Natural killer cell (primary cell): ENCODE data around the gene EMX1. TPM values are rescaled to one million over a fixed set of nuclear protein-coding genes. Genes with fewer than 3 reads are reported as not detected.

Experiments
- ATAC-seq, 3 donors: fragments of 150-1000 bp in 2 of 3; fragments of 200-7000 bp in 1 of 3; cut with Tn5 transposase; 1 replicate in 1 of 3; 2 replicates in 2 of 3; pipeline ENCODE4 v1.10.0; 2021; ENCODE audit warnings: mild to moderate bottlenecking in 2 of 3, moderate library complexity in 2 of 3
- DNase-seq, 2 donors: peaks; one replicate each; pipeline versions ENCODE4 v3.0.0 to v3.0.0-alpha.2; 2013 to 2021; ENCODE audit warnings: mixed read lengths in 1 of 2
- H3K27ac ChIP-seq: one replicate; pipeline ENCODE4 v1.5.1; 2013; ENCODE audit warnings: mild to moderate bottlenecking, low read length
- H3K27me3 ChIP-seq: one replicate; pipeline ENCODE4 v1.6.1; 2013; ENCODE audit warnings: low read length; ENCODE audit not compliant: control insufficient read depth, insufficient read depth
- H3K36me3 ChIP-seq: one replicate; pipeline ENCODE4 v1.6.1; 2013; ENCODE audit warnings: low read length; ENCODE audit not compliant: control insufficient read depth, insufficient read depth
- H3K4me1 ChIP-seq: one replicate; pipeline ENCODE4 v1.6.1; 2013; ENCODE audit warnings: low read length; ENCODE audit not compliant: control insufficient read depth, insufficient read depth
- H3K4me3 ChIP-seq: one replicate; pipeline ENCODE4 v1.5.1; 2013; ENCODE audit warnings: low read length
- H3K9me3 ChIP-seq: one replicate; pipeline ENCODE4 v1.6.1; 2013; ENCODE audit warnings: low read length; ENCODE audit not compliant: control insufficient read depth, insufficient read depth
- H3K27ac Mint-ChIP-seq, 2 donors: one replicate each; pipeline ENCODE4 v1.8.0; 2022; ENCODE audit warnings: mild to moderate bottlenecking in 2 of 2, mixed read lengths in 2 of 2, moderate library complexity in 1 of 2
- H3K27me3 Mint-ChIP-seq, 2 donors: one replicate each; pipeline ENCODE4 v1.8.0; 2022; ENCODE audit warnings: low read depth in 2 of 2, mixed read lengths in 2 of 2
- H3K36me3 Mint-ChIP-seq: one replicate; pipeline ENCODE4 v1.8.0; 2022; ENCODE audit warnings: mixed read lengths
- H3K4me1 Mint-ChIP-seq, 2 donors: one replicate each; pipeline ENCODE4 v1.8.0; 2022; ENCODE audit warnings: mixed read lengths in 2 of 2
- H3K4me3 Mint-ChIP-seq: one replicate; pipeline ENCODE4 v1.8.0; 2022; ENCODE audit warnings: mild to moderate bottlenecking, moderate library complexity, mixed read lengths
- H3K9me3 Mint-ChIP-seq, 2 donors: one replicate each; pipeline ENCODE4 v1.8.0; 2022; ENCODE audit warnings: mixed read lengths in 2 of 2
- WGBS: methylation state at CpG from one replicate; pipeline ENCODE4 v1.1.7; 2013; ENCODE audit warnings: missing lambda C conversion rate; ENCODE audit not compliant: insufficient coverage; 5-methylcytosine and 5-hydroxymethylcytosine counted together
- intact Hi-C: fragments of 100-400 bp; cut with micrococcal nuclease; formaldehyde crosslinking; loops from one replicate; pipeline ENCODE4 v1.14.2; 2022
- total RNA-seq, 4 donors: library from RNA; stranded (reverse); fragments of 120-200 nt in 1 of 4; gene quantifications; one replicate each; pipeline versions ENCODE4 v1.2.3 to v1.2.4, GENCODE V29; 2013 to 2022
- TF ChIP-seq, protein P1 (sequence below): fragments of 200-600 bp; IDR thresholded peaks from one replicate; pipeline ENCODE4 v1.8.0; 2022; ENCODE audit warnings: antibody characterized with exemption

The EMX1 gene
- total RNA-seq, 3 donors from 2014 or later (not counting 1 experiment from before 2014, with no cell fraction given): not detected

DNA sequence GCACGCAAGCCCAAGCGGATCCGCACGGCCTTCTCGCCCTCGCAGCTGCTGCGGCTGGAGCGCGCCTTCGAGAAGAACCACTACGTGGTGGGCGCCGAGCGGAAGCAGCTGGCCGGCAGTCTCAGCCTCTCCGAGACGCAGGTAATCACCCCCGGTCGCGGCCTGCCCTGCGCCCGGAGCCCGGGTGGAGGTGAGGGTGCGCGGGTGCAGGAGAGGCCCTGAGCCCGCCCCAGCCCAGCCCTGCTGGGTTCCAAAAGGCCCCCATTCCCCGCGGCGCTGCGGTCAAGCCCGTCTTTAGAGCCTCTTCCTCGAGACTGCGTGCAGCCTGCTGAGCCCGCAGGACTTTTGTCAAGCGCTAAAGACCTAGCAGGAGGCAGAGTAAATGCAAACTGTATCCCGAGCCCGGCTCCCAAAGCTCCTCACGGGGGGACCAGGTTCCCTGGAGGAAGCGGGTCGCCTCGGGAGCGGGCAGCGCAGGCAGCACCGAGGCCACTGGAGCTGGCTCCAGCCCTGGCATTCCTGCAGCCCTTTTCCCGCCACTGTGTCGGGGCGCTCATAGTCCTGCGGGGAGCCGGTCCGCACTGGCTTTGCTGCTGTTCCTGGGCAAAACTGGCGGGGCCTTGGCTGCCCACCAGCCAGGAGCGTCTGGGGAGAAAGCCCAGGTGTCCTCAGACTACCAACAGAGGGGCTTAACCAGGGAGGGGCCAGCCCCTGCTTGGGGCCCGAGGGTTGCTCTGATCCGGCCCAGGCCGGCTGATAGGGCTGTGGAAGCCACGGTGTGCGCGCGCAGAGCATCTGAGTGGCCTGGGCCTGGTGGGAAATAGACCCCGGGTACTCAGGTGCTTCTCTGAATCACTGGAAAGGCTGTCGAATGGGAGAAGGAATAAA, 7.3 kb downstream of the EMX1 start:
- Histone ChIP-seq H3K9me3 (no peaks in the 10 kb centered on the region), H3K4me3 (no peak overlapping the region), H3K27ac (no peak overlapping the region), H3K36me3 (no peaks in the 10 kb centered on the region), H3K4me1 (peaks cover 25% of the 10 kb centered on the region), H3K27me3 (peaks cover 66% of the 10 kb centered on the region)
- TF ChIP-seq, protein P1, sequence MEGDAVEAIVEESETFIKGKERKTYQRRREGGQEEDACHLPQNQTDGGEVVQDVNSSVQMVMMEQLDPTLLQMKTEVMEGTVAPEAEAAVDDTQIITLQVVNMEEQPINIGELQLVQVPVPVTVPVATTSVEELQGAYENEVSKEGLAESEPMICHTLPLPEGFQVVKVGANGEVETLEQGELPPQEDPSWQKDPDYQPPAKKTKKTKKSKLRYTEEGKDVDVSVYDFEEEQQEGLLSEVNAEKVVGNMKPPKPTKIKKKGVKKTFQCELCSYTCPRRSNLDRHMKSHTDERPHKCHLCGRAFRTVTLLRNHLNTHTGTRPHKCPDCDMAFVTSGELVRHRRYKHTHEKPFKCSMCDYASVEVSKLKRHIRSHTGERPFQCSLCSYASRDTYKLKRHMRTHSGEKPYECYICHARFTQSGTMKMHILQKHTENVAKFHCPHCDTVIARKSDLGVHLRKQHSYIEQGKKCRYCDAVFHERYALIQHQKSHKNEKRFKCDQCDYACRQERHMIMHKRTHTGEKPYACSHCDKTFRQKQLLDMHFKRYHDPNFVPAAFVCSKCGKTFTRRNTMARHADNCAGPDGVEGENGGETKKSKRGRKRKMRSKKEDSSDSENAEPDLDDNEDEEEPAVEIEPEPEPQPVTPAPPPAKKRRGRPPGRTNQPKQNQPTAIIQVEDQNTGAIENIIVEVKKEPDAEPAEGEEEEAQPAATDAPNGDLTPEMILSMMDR: no peak
- peak in 1 of 3 donors; percentile 48 for ATAC-seq
- H3K27me3 Mint-ChIP-seq: peaks cover 34 to 46% of the 10 kb centered on the region in 2 donors
- no peak overlapping the region for H3K27ac Mint-ChIP-seq
- peak in 1 of 2 donors; percentile 22 for DNase-seq
- intact Hi-C loops: no loop called here
- H3K4me1 Mint-ChIP-seq: peaks cover 6 to 8% of the 10 kb centered on the region in 2 donors
- WGBS: 5% methylated on average over 61 of the region's 61 CpGs
- H3K4me3 Mint-ChIP-seq: no peak overlapping the region
- H3K9me3 Mint-ChIP-seq: no peaks in the 10 kb centered on the region
- no peaks in the 10 kb centered on the region for H3K36me3 Mint-ChIP-seq

GRCh38 chr2:72925328-72925943, 8.1 kb downstream of the EMX1 start:
- TF ChIP-seq, protein P1: no peak

GRCh38 chr2:72926368-72926767, 9.0 kb downstream of the EMX1 start:
- no peaks in the 10 kb centered on the region for H3K9me3 ChIP-seq
- no peak overlapping the region for H3K4me3 Mint-ChIP-seq
- H3K4me1 ChIP-seq: peaks cover 11% of the 10 kb centered on the region
- H3K27ac Mint-ChIP-seq: no peak overlapping the region
- no peak for ATAC-seq
- intact Hi-C loops: no loop called here
- H3K27me3 ChIP-seq: peaks cover 49% of the 10 kb centered on the region
- H3K9me3 Mint-ChIP-seq: no peaks in the 10 kb centered on the region
- H3K36me3 ChIP-seq: no peaks in the 10 kb centered on the region
- WGBS: 3% methylated on average over 3 of the region's 4 CpGs
- peaks cover 28 to 37% of the 10 kb centered on the region in 2 donors for H3K27me3 Mint-ChIP-seq
- no peak for DNase-seq
- TF ChIP-seq, protein P1: no peak
- H3K27ac ChIP-seq: no peak overlapping the region
- H3K36me3 Mint-ChIP-seq: no peaks in the 10 kb centered on the region
- H3K4me1 Mint-ChIP-seq: no peaks in the 10 kb centered on the region
- no peak overlapping the region for H3K4me3 ChIP-seq

More at GRCh38 chr2:72925328-72925943, 8.1 kb downstream of the EMX1 start:
- H3K27me3 Mint-ChIP-seq: peaks cover 32 to 43% of the 10 kb centered on the region in 2 donors
- intact Hi-C loops: no loop called here
- H3K9me3 Mint-ChIP-seq: no peaks in the 10 kb centered on the region
- ATAC-seq: no peak
- no peak overlapping the region for H3K27ac Mint-ChIP-seq
- Histone ChIP-seq H3K27me3 (peaks cover 59% of the 10 kb centered on the region), H3K9me3 (no peaks in the 10 kb centered on the region), H3K4me1 (peaks cover 17% of the 10 kb centered on the region), H3K36me3 (no peaks in the 10 kb centered on the region), H3K27ac (no peak overlapping the region), H3K4me3 (no peak overlapping the region)
- H3K36me3 Mint-ChIP-seq: no peaks in the 10 kb centered on the region
- peaks cover 3% of the 10 kb centered on the region in 2 donors for H3K4me1 Mint-ChIP-seq
- H3K4me3 Mint-ChIP-seq: no peak overlapping the region
- DNase-seq: no peak
- 9% methylated on average over 26 of the region's 26 CpGs for WGBS
